HCT116 (cell line): ENCODE measurements around the gene LRBA.

Experiments used
- ATF3 ChIP-seq: IDR thresholded peaks from 2 replicates; pipeline ENCODE4 v1.6.1; 2012
- CEBPB ChIP-seq: IDR thresholded peaks from 2 replicates; pipeline ENCODE4 v1.6.1; 2012; ENCODE audit warnings: low read depth
- CTCF ChIP-seq, 3 experiments: fragments of 200-600 bp in 1 of 3; sonication (generic) in 1 of 3; IDR thresholded peaks in 2 of 3; conservative IDR thresholded peaks in 1 of 3; 2 replicates each; pipeline ENCODE4 v1.5.1; 2012 to 2017; ENCODE audit warnings: low read depth in 2 of 3, low read length in 2 of 3, antibody characterized with exemption in 1 of 3, borderline replicate concordance in 1 of 3, control low read depth in 1 of 3, mild to moderate bottlenecking in 1 of 3, mixed read lengths in 1 of 3, mixed run types in 1 of 3, moderate library complexity in 1 of 3; ENCODE audit not compliant: insufficient read depth in 1 of 3
- EGR1 ChIP-seq: IDR thresholded peaks from 2 replicates; pipeline ENCODE4 v1.6.1; 2012; ENCODE audit warnings: low read depth
- EZH2 ChIP-seq: fragments of 200-600 bp; sonication (generic); IDR thresholded peaks from 2 replicates; pipeline ENCODE4 v1.6.1; 2017; ENCODE audit warnings: antibody characterized with exemption, mixed run types
- EZH2phosphoT487 ChIP-seq: fragments of 200-600 bp; IDR thresholded peaks from 2 replicates; pipeline ENCODE4 v1.6.1; 2018; ENCODE audit warnings: antibody characterized with exemption, borderline replicate concordance
- JUND ChIP-seq: IDR thresholded peaks from 2 replicates; pipeline ENCODE4 v1.6.1; 2012
- POLR2A ChIP-seq: IDR thresholded peaks from 2 replicates; pipeline ENCODE4 v1.7.0; 2011; ENCODE audit warnings: borderline replicate concordance; ENCODE audit not compliant: insufficient read depth, insufficient read length; ENCODE audit errors: extremely low read depth
- POLR2AphosphoS5 ChIP-seq: IDR thresholded peaks from 2 replicates; pipeline ENCODE4 v1.6.1; 2011; ENCODE audit warnings: mild to moderate bottlenecking, low read depth, low read length, moderate library complexity
- SIN3A ChIP-seq: IDR thresholded peaks from 2 replicates; pipeline ENCODE4 v1.6.1; 2012; ENCODE audit warnings: low read depth
- SP1 ChIP-seq: IDR thresholded peaks from 2 replicates; pipeline ENCODE4 v1.6.1; 2012; ENCODE audit warnings: low read depth
- TCF7L2 ChIP-seq: IDR thresholded peaks from 2 replicates; pipeline ENCODE4 v1.7.0; 2011; ENCODE audit warnings: borderline replicate concordance, inconsistent platforms; ENCODE audit not compliant: insufficient read depth, insufficient read length; ENCODE audit errors: extremely low read depth
- ZFX ChIP-seq: fragments of 450-650 bp; IDR thresholded peaks from 2 replicates; pipeline ENCODE4 v1.6.1; 2017
- ZNF274 ChIP-seq: fragments of 200-500 bp; sonication (Bioruptor generic); IDR thresholded peaks from 2 replicates; pipeline ENCODE4 v1.6.1; 2014; ENCODE audit warnings: mild to moderate bottlenecking, low read depth, low read length, inconsistent platforms

- TF ChIP-seq CEBPB = no peak
- no peak for TF ChIP-seq POLR2A
- no peak for TF ChIP-seq POLR2AphosphoS5
- TF ChIP-seq EZH2phosphoT487 = no peak
- TF ChIP-seq CTCF (IDR thresholded peaks at IDR 0.05 in 2 of 3, conservative IDR thresholded peaks at IDR 0.05 in 1 of 3; ENCODE audit: borderline replicate concordance in 1 of 3, insufficient read depth in 1 of 3, low read depth in 2 of 3, low read length in 2 of 3) = no peak
- TF ChIP-seq ZFX = no peak
- TF ChIP-seq ZNF274 = no peak
- no peak for TF ChIP-seq SIN3A
- no peak for TF ChIP-seq EZH2
- TF ChIP-seq TCF7L2 = no peak
- no peak for TF ChIP-seq JUND
- no peak for TF ChIP-seq EGR1
- TF ChIP-seq SP1 = no peak
- TF ChIP-seq ATF3 = no peak
Observed at GRCh38 chr4:150391052-150391451, 624.0 kb downstream of the LRBA start.
